HG02588 (cell line): ENCODE measurements around the gene ZFAND6.
"Not testable (repeated sequence)": the region's sequence is repeated elsewhere in the genome, so short reads cannot be mapped to it uniquely, and the experiment has no call there.

ENCODE experiments used
- ATAC-seq: cut with Tn5 transposase; IDR thresholded peaks from one replicate; pipeline ENCODE4 v1.9.1; 2021; ENCODE audit warnings: mild to moderate bottlenecking, moderate library complexity; ENCODE audit not compliant: unreplicated experiment

The ZFAND6 gene

DNA sequence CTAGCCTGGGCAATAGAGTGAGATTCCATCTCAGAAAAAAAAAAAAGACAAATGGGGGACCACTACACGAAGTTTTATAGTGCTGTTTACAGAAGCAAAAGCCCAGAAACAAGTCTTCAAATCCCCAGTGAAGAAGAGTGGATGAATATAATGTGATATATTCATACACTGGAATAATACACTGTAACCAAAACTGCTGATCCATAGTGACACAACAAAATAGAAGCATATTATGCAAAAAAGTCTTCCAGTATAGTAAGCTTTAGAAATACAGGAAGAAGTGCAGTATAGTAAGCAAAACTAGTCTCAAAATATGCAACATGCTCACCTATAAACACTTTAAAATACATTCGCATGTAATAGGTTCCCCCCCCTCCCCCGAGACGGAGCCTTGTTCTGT is 81.4 kb downstream of the ZFAND6 start:
- ATAC-seq, result no peak

DNA sequence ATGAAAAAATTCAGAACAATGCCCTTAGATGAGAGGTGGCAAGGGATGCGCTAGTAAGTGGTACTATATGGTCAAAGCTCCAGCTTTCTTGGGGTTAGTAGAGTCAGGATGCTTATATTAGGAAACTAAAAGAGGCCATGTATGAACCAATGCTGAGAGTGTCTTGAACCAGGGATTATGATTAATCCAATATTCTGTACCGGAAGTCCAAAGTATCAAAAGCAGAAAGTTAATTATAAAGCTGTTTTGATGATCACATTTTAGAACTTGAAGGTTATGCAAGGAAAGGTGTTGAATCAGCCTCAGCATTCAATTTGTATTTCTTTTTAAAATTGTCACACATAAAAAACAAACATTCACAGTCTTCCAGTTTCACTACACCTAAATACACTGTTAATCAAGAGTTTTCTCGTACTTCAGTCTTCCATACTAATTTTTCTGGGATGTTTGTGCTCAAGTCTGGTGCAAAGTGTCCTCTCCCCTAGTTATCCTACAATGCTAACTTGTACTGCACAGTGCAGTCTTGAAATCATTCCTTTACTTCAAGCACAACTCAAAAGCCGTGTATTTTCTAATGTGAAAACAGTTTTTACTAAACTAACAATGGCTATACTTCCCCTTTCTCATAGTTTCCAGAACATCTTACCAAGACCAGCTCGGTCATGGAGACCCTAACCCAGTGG is 82.6 kb downstream of the ZFAND6 start:
- no peak for ATAC-seq

DNA sequence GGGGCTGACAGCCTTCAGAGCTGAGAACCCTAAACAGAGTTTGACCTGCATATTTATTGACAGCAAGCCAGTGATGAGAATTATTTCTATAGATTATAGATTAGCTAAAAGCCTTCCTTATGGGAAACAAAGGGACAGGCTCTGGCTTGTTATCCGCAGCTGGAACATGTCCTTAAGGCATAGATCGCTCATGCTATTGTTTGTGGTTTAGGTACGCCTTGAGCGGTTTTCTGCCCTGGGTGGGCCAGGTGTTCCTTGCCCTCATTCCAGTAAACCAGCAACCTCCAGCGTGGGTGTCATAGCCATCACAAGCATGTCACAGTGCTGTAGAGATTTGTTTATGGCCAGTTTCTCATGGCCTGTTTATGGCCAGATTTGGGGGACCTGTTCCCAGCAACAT is 83.2 kb downstream of the ZFAND6 start:
- no peak for ATAC-seq

DNA sequence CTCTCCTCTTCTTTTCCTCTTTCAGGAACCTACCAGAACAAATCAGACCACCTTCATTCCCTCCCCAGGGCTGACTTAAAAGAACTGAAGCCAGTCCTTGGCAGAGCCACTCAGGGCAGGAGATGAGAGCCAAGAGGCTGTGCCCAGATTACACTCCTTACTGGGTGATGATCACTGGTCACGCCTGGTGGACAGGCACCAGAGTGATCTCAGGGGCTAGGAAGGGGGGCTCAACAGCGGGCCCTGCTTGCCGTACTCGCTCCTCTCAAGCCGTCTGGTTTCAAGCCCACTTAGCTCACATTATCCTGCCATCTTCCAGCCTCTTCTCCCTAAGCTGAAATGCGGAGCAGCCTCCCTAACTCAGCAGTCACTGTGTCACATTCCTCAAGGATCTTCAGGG is 91.7 kb downstream of the ZFAND6 start:
- ATAC-seq, result no peak

DNA sequence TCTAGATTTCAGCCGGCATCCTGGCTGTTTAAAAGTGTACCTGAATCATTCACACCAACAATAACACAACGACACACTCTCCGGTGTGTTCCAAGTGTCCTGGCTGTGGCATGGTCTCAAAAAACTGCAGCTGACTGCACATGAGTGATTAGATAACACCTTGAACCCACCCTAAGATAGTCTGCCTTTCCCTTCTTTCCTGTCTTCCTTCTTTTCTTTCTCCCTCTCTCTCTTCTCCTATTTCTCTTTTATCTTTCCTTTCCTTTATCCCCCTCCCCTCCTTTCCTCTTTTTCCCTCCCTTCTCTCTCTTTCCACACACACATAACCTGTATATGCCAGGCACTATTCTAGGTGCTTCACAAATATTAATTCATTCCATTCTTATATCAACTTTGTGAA is 92.1 kb downstream of the ZFAND6 start:
- no peak for ATAC-seq

DNA sequence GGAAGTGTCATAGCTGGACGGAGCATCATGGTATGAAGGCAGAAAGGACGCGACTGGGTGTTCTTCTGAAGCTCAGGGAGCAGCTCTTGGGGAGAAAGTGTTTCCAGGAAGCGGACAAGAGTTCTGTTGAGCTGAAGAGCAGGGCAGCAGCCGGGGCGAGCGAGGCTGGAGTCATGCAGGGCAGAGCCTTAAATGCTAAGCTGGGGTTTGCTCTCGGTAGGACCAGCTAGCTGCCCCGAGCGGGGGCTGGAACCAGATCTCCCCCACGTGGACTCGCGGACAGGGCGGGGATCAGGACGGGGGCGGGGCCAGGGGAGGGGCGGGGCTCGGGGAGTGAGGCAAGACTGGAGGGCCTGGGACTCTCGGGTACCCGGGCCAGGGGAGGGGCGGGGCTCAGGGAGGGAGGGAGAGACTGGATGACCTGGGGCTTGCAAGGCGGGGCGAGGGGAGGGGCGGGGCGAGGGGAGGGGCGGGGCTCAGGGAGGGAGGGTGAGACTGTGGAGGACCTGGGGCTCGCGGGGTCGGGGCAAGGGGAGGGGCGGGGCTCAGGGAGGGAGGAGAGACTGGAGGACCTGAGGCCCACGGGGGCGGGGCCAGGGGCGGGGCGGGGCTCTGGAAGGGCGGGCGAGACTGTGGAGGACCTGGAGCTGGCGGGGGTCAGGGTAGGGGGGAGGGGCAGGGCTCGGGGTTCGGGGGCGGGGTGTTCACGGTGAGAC is 92.9 kb downstream of the ZFAND6 start:
- ATAC-seq, result peak; percentile 56

DNA sequence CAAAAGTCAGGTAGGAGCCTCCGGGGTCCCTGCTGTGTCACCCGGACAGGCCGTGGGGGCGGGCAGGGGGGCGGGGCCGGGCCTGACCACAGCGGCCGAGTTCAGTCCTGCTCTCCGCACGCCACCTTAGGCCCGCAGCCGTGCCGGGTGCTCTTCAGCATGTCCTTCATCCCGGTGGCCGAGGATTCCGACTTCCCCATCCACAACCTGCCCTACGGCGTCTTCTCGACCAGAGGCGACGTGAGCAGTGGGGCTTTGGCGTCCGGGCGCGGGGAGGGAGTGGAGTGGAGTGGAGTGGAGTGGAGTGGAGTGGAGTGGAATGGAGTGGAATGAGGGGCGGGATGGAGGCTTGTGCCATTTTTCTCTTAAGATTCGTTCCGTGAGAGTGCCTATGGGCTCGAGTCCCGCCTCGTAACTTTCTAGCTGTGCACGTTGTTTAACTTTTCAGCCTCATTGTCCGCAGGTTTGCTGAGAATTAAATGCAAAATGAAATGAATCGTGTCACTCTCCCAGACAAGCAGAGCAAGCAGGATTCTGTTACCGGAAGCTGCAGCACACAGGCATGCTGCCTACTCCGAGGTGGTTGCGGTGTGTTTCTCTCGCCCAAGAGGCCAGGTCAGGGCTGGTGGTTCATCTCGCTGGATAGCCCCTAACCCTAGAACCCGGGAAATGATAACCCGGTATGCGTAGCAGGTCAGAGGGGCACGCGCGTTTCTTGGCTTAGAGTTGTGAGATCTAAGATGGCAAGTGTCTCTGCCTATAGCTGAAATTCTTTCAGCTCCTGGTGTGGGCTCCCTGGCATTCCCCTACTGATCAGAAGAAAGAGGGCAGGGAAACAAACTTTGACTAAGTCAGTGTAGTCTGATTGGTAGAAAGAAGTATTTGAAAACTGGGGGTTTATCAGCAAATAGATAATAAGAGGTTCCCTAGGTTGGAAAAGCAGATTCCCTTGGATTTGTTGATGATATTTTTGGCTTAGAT is 93.7 kb downstream of the ZFAND6 start, which contains the start of gene FAH:
Gene FAH, plus strand, starts transcription at position 104 of the 981 bp plus-strand sequence. Its CDS starts 56 bp downstream, at position 160.
- ATAC-seq, result peak; percentile 57

DNA sequence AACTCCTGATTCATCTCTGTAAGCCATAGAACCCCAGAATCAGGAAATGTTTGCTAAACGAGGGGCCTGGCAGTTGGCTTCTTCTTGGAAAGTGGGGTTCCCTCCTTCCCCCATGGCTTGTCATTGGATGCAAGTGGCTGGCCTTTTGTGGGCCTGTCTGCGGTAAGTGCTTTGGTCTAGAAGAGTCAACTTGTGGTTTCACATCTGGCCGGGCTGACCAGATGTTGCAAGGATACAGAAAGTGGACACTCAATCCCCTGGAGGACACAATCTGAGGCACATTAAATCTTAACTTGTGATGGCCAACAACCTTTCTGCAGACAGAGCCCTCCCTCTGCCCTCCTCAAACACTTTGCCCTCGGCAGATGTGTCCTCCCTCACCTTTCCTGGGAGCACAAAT is 94.4 kb downstream of the ZFAND6 start:
- ATAC-seq, result no peak

DNA sequence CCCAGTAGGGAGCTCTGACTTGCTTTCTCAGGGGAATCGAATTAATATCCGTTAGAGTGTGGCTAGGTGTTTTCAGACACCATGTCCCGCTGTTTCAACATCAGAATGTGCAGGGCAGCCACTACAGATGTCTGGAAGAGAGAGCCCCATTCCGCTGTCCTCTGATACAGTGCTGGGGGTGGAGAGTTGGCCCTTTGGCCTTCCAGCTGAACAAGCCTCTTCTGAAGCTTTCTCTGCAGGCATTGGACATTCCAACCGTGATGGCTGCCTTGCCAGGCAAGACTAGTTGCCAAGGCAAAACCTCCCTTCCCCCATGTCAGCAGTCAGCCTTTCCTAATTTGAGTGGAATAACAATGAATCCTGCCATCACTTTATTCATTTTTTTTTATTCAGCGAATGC is 94.9 kb downstream of the ZFAND6 start:
- no peak for ATAC-seq

DNA sequence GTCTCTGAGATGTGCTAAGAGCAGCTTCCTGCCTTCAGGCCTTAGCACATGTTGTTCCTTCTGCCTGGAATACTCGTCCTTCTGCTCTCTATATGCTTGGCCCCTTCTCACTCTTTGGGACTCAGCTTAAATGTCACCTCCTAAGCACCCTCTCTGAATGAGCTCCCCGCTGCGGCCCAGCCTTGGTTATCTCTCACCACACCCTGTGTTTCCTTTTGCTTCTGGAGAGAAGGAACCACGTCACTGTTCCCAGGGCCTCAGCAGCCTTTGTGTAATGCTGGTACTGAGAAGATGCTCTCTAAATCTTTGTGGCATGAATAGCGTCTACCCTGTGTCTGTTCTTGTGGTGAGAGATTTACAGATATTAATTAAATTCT is 95.5 kb downstream of the ZFAND6 start:
- ATAC-seq, result no peak

DNA sequence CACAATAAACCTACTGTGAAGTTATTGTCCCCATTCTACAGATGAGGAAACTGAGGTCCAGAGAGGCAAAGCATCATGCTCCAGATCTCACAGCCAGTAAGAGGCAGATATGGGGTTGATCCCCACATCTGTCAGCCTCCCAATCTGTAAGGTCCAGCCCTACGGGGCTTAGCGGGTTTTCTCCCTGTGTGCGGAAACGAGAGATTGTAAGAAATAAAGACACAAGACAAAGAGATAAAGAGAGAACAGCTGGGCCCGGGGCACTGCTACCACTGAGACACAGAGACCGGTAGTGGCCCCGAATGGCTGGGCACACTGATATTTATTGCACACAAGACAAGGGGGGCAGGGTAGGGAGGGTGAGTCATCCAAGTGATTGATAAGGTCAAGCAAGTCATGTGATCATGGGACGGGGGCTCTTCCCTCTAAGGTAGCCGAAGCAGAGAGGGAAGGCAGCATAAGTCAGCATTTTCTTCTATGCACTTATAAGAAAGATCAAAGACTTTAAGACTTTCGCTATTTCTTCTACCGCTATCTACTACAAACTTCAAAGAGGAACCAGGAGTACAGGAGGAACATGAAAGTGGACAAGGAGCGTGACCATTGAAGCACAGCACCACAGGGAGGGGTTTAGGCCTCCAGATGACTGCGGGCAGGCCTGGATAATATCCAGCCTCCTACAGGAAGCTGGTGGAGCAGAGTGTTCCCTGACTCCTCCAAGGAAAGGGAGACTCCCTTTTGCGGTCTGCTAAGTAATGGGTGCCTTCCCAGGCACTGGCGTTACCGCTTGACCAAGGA is 96.1 kb downstream of the ZFAND6 start:
- ATAC-seq, result not testable (repeated sequence)

DNA sequence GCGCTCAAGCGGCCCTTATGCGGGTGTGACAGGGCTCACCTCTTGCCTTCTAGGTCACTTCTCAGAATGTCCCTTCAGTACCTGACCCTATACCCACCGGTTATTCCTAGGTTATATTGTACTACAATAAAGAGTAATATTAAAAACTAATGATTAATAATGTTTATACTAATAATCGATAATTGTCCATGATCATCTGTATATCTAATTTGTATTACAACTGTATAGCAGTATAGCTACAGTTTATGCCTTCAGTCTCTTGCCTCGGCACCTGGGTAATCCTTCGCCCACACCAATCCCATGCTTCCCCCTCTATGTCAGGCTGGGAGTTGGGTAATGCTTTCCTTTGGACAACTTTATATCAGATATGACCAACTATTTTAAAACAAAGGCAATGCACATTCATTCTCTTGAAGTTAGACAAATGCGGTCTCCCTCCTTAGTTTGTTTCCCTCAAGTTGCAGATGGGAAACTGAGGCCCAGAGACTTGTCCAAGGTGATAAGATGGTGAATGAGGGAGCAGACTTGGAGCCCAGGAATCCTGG is 96.8 kb downstream of the ZFAND6 start:
- no peak for ATAC-seq

DNA sequence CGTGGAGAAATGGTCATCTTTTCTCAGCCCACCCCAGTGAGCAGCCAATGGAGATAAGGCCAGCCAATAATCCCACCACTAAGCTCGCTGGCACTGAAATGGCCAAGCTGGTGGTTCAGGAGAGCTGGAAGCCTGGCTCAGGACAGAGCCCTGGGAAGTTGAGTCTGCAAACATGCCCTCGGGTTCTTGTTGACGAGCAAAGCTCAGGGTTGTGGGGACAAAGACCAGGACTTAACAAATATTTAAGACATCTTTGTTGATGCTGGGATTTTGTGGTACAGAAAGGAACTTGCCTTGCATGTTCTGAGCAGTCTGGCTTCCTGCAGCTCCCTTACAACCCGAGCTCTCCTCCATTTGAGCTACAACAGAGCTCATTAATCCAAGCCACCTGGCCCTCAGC is 97.7 kb downstream of the ZFAND6 start:
- no peak for ATAC-seq

DNA sequence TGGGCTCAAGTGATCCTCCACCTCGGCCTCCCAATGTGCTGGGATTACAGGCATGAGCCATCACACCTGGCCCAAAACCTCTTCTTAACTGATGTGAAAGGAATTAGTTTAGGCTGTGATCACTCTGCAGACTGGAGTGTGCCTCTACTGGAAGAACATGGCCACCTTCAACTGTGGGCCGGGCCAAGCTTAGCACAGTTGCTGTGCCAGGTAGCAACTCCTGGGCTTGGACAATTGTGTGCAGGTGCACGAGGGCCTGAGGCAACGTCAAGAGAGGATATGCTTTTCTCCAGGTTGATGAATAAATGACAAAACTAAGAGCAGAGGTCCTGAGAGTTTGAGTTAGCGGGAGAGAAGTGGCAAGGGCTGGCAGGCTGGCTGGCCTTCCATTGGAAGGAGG is 99.8 kb downstream of the ZFAND6 start:
- ATAC-seq, result no peak

DNA sequence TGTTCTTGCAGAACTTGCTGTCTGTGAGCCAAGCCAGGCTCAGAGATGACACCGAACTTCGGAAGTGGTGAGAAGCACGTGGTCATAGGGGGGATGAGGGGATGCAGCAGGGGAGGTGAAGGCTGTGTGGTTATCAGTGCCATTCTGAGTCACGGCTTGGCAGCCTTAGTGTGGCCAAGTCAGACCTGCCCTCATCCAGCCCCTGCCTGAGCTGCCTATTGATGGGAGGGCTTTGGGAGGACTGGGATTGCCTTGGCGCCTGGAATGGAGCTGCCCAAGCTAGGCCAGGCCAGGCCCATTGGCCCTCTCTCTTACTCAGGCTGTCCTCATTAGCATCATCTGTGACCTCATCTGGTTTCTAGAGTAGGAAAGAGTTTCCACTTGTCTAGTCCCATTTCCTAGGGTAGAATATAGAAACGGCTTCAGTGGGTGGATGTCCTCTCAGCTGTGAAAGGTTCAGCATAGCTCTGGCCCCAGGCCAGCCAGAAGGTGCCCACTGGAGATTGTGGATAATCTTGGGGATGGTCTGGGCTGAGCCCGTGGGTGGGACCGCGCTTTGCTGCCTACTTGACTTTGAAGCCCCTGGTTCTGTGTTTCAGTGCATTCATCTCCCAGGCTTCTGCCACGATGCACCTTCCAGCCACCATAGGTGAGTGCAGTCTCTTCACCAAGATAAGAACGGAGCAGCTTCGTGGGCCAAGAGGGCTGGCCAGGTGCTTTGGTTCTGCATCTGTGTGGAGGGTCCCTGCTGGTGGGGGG is 100.5 kb downstream of the ZFAND6 start:
- no peak for ATAC-seq

DNA sequence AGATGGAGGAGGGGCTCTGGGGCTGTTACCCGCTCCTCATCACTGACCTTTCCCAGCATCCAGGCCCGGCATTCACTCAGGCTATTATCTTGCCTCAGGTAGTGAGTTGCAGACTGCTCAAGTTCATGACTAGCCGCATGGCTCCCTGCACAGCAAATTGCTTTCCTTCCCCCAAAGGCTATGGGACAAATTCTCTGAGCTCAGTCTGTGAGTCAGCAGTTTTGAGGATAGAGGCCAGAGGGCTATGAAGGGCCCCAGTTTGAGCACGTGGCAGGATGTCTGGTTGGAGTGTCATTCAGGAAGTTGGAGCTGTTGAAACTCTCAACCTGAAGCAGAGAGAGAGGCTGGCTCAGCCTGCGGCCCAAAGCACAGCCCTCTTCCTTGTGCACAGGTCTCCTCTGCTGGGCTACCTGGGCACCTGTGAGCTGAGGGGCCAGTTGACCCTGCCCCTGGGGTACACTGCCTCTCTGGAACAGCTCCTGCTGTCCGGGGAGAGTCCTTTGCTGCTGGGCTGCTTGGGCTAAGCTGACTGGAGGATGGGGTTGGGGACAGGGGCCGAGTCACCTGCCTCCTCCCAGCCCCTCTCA is 101.2 kb downstream of the ZFAND6 start:
- no peak for ATAC-seq

DNA sequence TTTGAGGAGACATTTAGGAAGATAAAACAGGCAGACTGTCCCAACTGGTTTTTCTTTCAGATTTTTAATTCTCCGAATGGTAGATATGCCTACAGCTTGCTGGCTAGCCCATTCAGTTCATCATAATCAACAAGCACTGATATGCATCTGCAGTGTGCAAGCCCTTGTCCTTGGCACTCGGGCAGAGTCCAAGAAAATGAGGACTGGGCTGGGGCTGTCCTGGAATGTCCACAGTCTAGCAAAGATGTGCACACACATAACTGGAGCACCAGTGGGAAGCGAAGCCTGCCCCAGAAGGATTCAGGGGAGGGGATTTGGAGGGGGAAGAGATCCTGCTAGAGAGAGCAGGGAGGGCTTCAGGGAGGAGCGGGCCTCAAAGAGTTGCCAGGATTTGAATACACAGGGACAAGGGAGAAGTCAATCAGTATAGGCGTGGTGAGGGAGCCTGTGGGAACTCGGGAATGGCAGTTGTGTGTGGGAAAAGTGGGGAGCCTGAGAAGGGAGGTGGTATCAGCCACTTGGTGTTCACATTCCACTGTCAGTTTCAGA is 102.1 kb downstream of the ZFAND6 start:
- ATAC-seq, result no peak

DNA sequence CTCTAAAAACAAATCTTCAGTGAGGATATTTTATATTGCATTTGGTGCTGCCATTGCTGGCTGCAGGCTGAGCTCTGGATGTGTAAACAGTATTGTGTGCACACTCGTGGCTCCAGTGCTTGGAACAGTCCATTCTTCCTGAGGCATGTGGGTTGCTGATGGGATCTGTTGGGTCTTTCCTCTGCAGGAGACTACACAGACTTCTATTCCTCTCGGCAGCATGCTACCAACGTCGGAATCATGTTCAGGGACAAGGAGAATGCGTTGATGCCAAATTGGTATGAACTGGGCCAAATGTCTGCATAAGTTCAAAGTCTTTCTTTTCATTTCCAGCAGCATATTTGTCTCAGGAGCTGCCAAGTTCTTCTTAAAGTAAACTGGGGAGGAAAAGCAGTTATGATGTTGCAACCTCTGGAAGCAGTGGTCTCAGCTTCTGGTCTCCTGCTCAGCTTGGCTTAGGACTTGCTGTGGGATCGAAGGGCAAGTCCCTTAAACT is 102.6 kb downstream of the ZFAND6 start:
- no peak for ATAC-seq

DNA sequence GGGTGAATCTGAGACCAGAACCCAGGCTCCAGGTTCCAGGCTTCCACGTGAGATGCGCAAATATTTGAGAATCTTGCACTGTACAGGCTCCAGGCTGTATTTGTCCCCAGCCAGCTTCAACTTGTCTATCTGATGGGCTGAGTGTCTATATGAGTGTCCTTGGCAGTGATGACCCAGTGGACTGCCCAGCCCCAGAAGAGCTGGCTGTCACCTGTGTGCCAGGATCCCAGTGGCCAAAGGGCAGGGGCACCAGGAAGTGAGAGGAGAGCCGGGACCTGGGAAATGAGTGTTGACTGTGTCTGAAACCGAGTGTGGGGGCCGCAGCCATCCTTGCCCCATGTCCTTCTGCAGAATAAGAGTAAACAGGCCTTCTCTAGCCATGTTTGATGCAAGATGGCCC is 103.7 kb downstream of the ZFAND6 start:
- no peak for ATAC-seq
